ENCODE measurements around the gene RSPH1.

RSPH1 gene

DNA sequence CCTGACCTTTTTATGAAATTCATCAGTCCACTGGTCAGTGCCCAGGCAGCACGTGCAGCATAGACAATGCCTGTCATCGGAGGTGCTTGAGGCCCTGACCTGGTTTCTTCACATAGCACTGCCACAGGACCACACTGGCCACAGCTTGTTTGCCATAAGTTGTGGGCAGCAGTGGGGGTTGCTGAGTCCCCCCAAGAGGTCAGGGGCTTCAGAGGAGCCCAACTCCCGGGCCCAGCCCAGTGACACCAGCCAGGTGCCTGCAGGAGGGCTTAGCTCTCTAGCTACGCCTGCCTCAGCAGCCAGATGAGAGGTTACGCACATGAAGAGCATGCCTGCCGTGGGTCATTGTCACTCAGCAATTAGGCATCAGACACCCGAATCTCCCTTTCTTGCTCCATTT is 50.7 kb downstream of the RSPH1 start:
- DNase-seq (ENCODE audit: low read depth): no peak

- no peak for DNase-seq (ENCODE audit: low read depth)
These were observed 51.3 kb downstream of the RSPH1 start for GRCh38 chr21:42444745-42445059.

DNA sequence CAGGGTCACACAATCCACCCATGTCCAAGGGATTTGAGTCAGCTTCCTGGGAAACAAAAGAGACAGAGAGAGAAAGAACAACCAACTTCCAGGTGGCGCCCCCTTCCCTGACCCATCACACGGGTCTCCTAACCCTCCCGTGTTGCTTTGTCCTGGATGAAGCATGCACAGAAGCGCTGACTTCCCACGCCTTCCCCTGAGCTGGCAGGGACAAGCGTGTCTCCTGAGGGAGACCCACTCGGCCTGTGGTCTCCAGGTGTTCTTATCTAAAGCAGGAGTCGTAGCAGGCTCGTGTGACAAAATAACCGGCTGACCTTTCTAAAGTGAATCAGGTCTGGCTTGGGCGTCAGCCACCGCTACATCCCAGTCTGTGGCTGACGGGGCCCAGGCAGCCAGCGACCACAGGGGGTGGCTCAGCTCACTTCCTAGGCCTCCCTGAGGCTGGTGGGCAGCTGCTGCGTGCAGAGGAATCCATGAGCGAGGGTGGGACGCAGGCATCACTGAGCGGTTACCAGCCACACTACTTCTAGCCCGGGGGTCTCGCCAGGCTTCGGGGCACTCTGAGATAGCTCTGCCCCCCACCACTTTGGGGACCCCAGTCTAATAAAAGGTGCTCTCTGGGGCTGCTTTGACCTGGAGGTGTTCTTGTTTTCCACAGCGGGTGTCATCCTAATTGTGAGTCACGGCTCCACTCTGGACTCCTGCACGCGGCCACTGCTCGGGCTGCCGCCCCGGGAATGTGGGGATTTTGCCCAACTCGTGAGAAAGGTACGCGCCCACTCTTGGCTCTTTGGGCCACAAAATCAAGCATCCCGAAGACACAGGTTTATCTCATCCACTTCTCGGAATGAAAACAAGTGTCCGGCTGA is 51.9 kb downstream of the RSPH1 start:
- no peak for DNase-seq (ENCODE audit: low read depth)

- no peak for DNase-seq (ENCODE audit: low read depth)
These were observed 52.7 kb downstream of the RSPH1 start for GRCh38 chr21:42443181-42443785.

GRCh38 chr21:42441963-42442362 is 54.1 kb downstream of the RSPH1 start:
- DNase-seq (ENCODE audit: low read depth): no peak

- DNase-seq (ENCODE audit: low read depth): no peak
These were observed 55.7 kb downstream of the RSPH1 start for GRCh38 chr21:42440187-42440792.

DNA sequence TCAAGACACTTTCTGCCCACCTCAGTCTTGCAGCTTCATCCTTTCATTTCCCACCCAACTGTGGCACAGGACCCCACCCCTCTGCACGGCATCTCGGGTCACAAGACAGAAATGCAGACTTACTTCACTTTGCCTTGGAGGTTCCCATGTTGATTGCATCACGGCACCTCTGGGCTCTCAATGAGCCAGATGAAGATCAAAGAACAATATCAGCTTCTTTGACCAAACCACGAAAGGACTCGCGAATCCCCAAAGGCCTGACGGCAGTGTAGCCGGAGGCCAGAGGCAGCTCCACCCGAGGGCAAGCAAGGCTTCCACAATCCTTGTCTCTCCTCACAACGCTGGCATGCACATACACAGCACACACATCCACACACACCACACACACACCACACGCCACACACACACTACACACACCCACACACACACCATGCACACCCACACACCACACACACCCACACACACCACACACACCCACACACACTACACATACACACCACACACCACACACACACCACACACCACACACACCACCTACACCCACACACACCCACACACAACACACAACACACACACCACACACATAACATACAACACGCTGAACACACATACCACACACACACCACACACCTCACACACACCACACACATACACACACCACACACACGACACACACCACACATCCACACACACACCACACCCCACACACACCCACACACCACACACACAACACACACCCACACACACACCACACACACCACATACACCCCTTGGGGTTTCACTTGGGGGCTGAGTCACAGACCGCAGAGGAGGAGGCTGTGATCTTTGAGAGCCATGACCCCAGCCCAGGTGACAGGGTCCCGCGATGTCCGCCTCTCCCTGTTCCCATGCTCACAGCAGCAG is 56.5 kb downstream of the RSPH1 start:
- peak; percentile 38 for DNase-seq (ENCODE audit: low read depth)

DNA sequence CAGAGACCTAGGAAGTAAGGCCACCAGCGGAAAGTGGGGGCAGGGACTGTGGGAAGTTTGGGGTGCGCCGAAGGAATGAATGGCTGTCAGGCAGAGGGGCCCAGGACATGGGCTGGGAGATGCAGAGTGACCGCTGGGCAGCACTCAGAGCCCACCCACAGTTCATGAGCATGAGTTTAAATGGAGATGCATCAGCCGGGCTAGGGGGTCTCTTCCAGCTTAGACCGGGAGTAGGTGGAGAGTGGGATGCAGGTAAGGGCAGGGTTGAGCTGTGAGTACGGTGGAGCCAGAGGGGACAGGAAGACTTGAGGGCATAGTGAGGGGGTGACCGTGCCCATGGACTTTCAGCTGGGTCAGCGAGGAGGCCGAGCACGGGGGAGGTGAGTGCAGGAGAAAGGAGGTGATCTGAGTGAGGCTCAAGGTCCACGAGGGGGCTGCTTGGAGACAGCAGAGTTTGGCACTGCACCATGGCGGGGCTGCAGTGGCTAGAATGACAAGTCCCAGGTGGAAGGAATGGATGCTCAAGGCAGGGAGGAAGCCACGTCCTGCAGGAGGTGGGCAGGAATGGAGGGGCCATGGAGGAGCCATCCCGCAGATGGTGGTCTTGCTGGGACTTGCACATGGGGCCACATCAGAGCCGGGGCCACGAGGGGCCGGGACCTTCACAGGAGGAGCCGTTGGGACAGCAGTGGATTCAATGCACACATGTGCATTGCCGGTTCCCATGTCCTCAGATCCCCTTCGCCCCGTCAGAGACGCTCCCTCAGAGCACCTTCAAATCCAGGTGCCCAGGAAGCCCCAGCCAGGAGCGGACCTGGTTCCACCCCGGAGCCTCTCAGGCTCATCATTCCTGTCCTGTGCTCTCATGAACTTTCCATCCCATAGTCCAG is 57.5 kb downstream of the RSPH1 start:
- DNase-seq (ENCODE audit: low read depth): no peak

GRCh38 chr21:42437786-42438185 is 58.2 kb downstream of the RSPH1 start:
- no peak for DNase-seq (ENCODE audit: low read depth)

- no peak for DNase-seq (ENCODE audit: low read depth)
These were observed 59.1 kb downstream of the RSPH1 start for GRCh38 chr21:42436914-42437313.

GRCh38 chr21:42435833-42436232 is 60.2 kb downstream of the RSPH1 start:
- DNase-seq (ENCODE audit: low read depth): no peak

GRCh38 chr21:42435401-42435800 is 60.6 kb downstream of the RSPH1 start:
- DNase-seq (ENCODE audit: low read depth): no peak

DNA sequence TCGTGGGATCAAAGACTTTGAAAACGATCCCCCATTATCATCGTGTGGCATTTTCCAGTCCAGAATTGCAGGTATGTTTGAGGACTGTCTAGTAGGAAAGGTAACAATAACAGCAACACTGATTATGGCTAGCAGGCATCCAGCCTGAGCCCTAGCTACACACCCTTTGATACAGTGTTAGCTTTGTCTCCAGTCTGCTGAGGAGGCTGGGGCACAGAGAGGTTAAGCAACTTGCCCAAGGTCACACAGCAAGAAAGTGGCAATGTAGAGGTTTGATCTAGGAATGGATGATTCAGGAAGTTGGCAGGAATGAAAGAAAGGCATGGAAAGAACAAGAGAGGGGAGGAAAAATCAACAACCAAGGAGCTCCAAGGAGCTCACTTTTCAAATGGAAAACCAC is 61.1 kb downstream of the RSPH1 start:
- no peak for DNase-seq (ENCODE audit: low read depth)

- DNase-seq (ENCODE audit: low read depth): no peak
These were observed 62.0 kb downstream of the RSPH1 start for GRCh38 chr21:42433946-42434551.

DNA sequence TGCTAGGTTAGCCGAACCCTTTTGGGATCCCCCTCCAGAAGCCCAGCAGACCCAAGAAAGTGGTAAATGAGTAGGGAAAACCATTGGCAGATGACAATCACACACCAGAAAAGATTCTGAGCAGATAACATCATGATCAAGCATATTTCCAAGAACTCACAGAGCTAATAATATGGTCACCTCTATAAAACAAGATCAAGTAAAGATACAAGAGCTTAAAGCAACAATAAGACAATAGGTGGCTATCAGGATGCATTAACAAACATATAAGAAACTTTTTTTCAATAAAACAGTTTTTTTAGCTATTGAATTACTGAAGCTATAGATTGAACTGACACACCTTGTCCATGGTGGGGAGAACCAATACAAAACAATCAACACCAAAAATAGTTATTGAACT is 63.3 kb downstream of the RSPH1 start:
- no peak for DNase-seq (ENCODE audit: low read depth)

DNA sequence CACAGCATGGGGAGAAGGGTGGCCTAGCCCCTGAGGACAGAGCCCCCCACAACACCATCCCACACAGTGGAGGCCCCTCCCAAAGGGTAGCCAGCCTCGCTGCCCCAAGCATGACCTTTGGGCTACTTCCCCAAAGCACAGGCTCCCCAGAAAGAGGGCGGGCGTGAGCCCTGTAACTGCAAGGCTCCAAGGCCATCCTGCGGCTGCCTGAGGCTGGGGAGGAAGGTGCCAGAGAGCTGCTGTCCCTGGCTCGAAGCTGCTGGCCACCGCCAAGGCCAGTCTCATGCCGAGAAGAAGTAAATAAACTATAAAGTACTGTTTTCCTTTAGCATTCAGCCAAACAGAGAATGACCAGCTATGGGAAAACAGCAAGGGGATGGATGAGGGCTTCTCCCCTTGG is 64.8 kb downstream of the RSPH1 start:
- no peak for DNase-seq (ENCODE audit: low read depth)

DNA sequence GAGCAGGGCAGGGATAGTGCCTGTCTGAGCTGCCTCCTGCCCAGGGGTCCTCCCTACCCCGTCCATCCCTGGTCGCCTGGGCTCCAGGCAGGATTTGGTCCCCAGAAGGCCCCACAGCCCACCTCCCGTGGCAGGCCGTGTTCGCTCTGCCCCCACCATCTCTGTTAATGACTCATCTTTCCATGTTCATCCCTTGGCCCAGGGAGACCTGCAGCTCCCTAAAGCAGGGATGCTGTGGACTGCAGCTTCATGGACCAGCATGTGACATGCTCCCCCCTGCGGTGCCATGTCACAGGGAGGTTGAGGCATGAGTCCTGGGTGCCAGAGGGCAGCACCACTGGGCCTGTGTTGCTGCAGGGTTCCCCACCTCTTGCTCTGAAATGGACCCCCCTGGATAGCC is 65.5 kb downstream of the RSPH1 start:
- no peak for DNase-seq (ENCODE audit: low read depth)

DNA sequence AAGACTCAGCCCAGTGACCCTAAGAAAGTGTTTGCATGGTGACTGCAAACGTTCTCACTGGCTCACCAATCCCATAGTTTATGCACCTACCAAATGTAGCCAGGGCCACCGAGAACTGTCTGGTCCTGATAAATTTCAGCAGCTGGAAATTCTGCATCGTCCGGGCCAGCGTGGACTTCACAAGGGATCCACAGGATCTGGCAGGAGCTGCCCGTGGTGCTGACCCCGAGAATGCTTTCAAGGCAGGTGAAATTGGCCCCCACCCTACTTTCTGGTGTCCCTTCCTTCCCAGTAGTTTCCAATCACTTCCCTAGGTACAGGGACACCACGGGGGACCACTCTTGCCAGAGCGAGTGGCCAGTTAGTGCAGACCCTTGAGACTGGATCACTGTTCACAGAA is 66.2 kb downstream of the RSPH1 start:
- DNase-seq (ENCODE audit: low read depth): no peak

GRCh38 chr21:42429021-42429420 is 67.0 kb downstream of the RSPH1 start:
- DNase-seq (ENCODE audit: low read depth): no peak

DNA sequence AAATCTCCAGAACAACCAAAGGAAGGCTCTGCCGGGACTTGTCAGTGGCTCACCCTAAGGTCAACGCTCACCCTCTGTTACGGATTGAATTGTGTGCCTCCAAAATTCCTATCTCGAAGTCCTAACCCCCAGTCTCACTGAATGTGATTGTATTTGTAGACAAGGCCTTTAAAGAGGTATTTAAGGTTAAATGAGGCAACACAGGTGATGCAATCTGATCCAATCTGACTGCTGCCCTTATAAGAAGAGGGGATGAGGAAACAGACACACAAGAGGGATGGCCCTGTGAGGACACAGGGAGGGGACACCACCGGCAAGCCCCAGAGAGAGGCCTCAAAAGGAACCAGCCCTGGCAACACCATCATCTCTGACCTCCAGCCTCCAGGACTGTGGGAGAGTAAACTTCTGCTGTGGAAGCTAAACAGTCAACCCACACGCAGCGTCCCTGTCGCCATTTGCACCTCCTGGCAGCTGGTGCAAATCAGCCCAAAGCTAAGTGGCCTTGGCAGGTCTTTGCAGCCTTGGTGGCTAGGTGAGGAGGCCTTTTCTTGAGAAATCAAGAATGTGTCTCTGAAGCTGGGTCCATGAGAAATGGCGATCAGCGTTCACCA is 68.1 kb downstream of the RSPH1 start:
- no peak for DNase-seq (ENCODE audit: low read depth)
